ENCODE data around the gene UBA52. TPM values are rescaled to one million over a fixed set of nuclear protein-coding genes. Genes with fewer than 3 reads are reported as not detected.

The UBA52 gene
- total RNA-seq, 4 donors from 2014 or later = 371 to 644 (median 574) TPM

- H3K27me3 ChIP-seq = peaks cover 55% of the 10 kb centered on the region
Observed at GRCh38 chr19:18617562-18617961, 45.9 kb downstream of the UBA52 start.

GRCh38 chr19:18618236-18618635 is 46.6 kb downstream of the UBA52 start:
- no peak for TF ChIP-seq POLR2A (IDR thresholded peaks at IDR 0.05)
- no peak for TF ChIP-seq CTCF (IDR thresholded peaks at IDR 0.05)
- TF ChIP-seq POLR2AphosphoS5 (IDR thresholded peaks at IDR 0.05) = no peak
- no peak for TF ChIP-seq EP300 (IDR thresholded peaks at IDR 0.05)
- Histone ChIP-seq H3K27ac (no peak overlapping the region), H3K36me3 (no peaks in the 10 kb centered on the region), H3K4me3 (no peak overlapping the region), H3K27me3 (peaks cover 48% of the 10 kb centered on the region), H3K4me1 (peaks cover 0 to 2% (median 1%) of the 10 kb centered on the region in 3 donors), H3K9me3 (no peaks in the 10 kb centered on the region)
- no peak for ATAC-seq
- 95 to 100% methylated on average over 2 to 4 of the region's 13 CpGs for WGBS, 2 donors (ENCODE audit: low coverage in 1 of 2)

More at GRCh38 chr19:18617562-18617961, 45.9 kb downstream of the UBA52 start:
- no peak overlapping the region for H3K4me3 ChIP-seq
- TF ChIP-seq POLR2AphosphoS5 (IDR thresholded peaks at IDR 0.05) (no peak), CTCF (IDR thresholded peaks at IDR 0.05) (no peak), POLR2A (IDR thresholded peaks at IDR 0.05) (no peak), EP300 (IDR thresholded peaks at IDR 0.05) (no peak)
- no peak for ATAC-seq
- H3K4me1 ChIP-seq = peaks cover 0 to 9% (median 6%) of the 10 kb centered on the region in 3 donors
- no peak overlapping the region for H3K27ac ChIP-seq
- H3K36me3 ChIP-seq = no peaks in the 10 kb centered on the region
- no peaks in the 10 kb centered on the region for H3K9me3 ChIP-seq

DNA sequence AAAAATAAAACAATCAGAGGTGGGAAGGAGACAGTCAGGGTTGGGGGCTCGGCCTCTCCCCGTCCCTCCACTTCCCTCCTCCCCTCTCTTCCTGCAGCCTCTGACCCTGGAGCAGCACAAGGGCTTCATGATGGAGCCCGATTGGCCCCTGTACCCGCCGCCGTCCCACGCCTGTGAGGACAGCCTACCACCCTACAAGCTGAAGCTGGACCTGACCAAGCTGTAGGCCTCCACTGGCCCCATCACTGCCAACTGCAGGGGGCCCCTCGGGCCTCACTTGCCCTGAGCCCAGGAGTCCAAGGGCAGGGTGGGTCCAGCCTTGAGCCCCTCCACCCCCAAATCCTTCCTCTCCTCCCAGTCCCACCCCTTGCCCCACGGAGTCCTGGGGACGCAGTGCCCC is 48.7 kb downstream of the UBA52 start:
- no peak overlapping the region for H3K4me3 ChIP-seq
- TF ChIP-seq POLR2A (IDR thresholded peaks at IDR 0.05) (no peak), EP300 (IDR thresholded peaks at IDR 0.05) (no peak), CTCF (IDR thresholded peaks at IDR 0.05) (no peak), POLR2AphosphoS5 (IDR thresholded peaks at IDR 0.05) (no peak)
- H3K9me3 ChIP-seq = no peaks in the 10 kb centered on the region
- H3K27me3 ChIP-seq = peaks cover 30% of the 10 kb centered on the region
- H3K27ac ChIP-seq = no peak overlapping the region
- no peaks in the 10 kb centered on the region for H3K4me1 ChIP-seq
- WGBS, 2 donors (ENCODE audit: low coverage in 1 of 2) = 60 to 90% methylated on average over 1 to 5 of the region's 10 CpGs
- ATAC-seq = no peak
- no peaks in the 10 kb centered on the region for H3K36me3 ChIP-seq

- Histone ChIP-seq H3K36me3 (no peaks in the 10 kb centered on the region), H3K4me1 (no peaks in the 10 kb centered on the region), H3K27me3 (peaks cover 24% of the 10 kb centered on the region), H3K9me3 (no peaks in the 10 kb centered on the region), H3K27ac (no peak overlapping the region), H3K4me3 (no peak overlapping the region)
- no peak for ATAC-seq
- TF ChIP-seq POLR2A (IDR thresholded peaks at IDR 0.05) (no peak), CTCF (IDR thresholded peaks at IDR 0.05) (no peak), EP300 (IDR thresholded peaks at IDR 0.05) (no peak), POLR2AphosphoS5 (IDR thresholded peaks at IDR 0.05) (no peak)
- WGBS, 2 donors (ENCODE audit: low coverage in 1 of 2) = 100% methylated on average over 1 of the region's 7 CpGs; no CpG with 5 or more reads in 1 of the 2 donors
Observed at GRCh38 chr19:18620902-18621301, 49.2 kb downstream of the UBA52 start.

DNA sequence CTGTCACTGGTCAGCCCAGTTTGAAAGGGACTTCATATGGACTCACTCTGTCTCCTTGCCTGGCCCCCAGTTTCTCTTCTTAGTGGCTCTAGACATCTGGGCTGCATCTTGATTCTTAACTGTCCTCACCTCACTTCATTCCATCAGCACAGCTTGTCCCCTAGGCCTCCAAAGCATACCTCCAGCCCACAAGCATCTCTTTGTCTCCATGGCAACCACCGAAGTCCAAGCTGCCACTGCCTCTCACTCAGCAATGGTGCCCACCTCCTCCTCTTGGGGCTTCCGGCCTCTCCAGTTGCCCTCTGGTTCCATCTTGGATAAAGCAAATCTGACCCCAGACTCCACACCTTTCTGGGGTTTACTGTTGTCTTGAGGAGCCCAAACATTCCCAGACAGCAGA is 55.2 kb downstream of the UBA52 start:
- Histone ChIP-seq H3K4me1 (peaks cover 0 to 13% (median 3%) of the 10 kb centered on the region in 3 donors), H3K36me3 (no peaks in the 10 kb centered on the region), H3K4me3 (no peak overlapping the region), H3K27me3 (no peaks in the 10 kb centered on the region), H3K27ac (no peak overlapping the region), H3K9me3 (no peaks in the 10 kb centered on the region)
- no peak for ATAC-seq
- 80 to 82% methylated on average over 2 of the region's 2 CpGs for WGBS, 2 donors (ENCODE audit: low coverage in 1 of 2)
- no peak for TF ChIP-seq POLR2AphosphoS5 (IDR thresholded peaks at IDR 0.05)
- no peak for TF ChIP-seq CTCF (IDR thresholded peaks at IDR 0.05)
- no peak for TF ChIP-seq POLR2A (IDR thresholded peaks at IDR 0.05)
- no peak for TF ChIP-seq EP300 (IDR thresholded peaks at IDR 0.05)

Measured in gastroesophageal sphincter (tissue), 4 donors.